GM19397 (cell line): ENCODE data around the gene BCL6.

ENCODE experiments used
- ATAC-seq: cut with Tn5 transposase; IDR thresholded peaks from one replicate; pipeline ENCODE4 v1.9.1; 2021; ENCODE audit warnings: mild to moderate bottlenecking, moderate library complexity; ENCODE audit not compliant: unreplicated experiment

The BCL6 gene

GRCh38 chr3:187763850-187764648, 18.8 kb upstream of the BCL6 start:
- ATAC-seq: no peak

- no peak for ATAC-seq
Measured at GRCh38 chr3:187762792-187763191, 17.5 kb upstream of the BCL6 start.

- ATAC-seq: no peak
Measured at GRCh38 chr3:187759601-187760000, 14.3 kb upstream of the BCL6 start.

- ATAC-seq: no peak
Measured at GRCh38 chr3:187758318-187758955, 13.2 kb upstream of the BCL6 start.

GRCh38 chr3:187753516-187753915, 8.2 kb upstream of the BCL6 start:
- ATAC-seq: no peak

GRCh38 chr3:187750513-187751123, 5.3 kb upstream of the BCL6 start:
- ATAC-seq: no peak

- ATAC-seq: no peak
Measured at GRCh38 chr3:187750006-187750512, 4.8 kb upstream of the BCL6 start.

GRCh38 chr3:187748050-187748481, 2.8 kb upstream of the BCL6 start:
- ATAC-seq: no peak

GRCh38 chr3:187747506-187747905, 2.2 kb upstream of the BCL6 start:
- no peak for ATAC-seq

- ATAC-seq: no peak
Measured at GRCh38 chr3:187746442-187747281, 1.4 kb upstream of the BCL6 start.

GRCh38 chr3:187746059-187746441, 782 bp upstream of the BCL6 start:
- ATAC-seq: no peak

GRCh38 chr3:187744169-187745151, 808 bp downstream of the BCL6 start:
- ATAC-seq: no peak

GRCh38 chr3:187743195-187744141, 1.8 kb downstream of the BCL6 start:
- ATAC-seq: no peak

- no peak for ATAC-seq
Measured at GRCh38 chr3:187742351-187743171, 2.7 kb downstream of the BCL6 start.

- ATAC-seq: no peak
Measured at GRCh38 chr3:187741403-187742350, 3.6 kb downstream of the BCL6 start.
